Osteocyte (in vitro differentiated cells): ENCODE data around the gene SBF2. TPM values are rescaled to one million over a fixed set of nuclear protein-coding genes. Genes with fewer than 3 reads are reported as not detected.

Experiments used
- DNase-seq: peaks from one replicate; pipeline ENCODE4 v3.0.0; 2021; ENCODE audit warnings: mixed read lengths; ENCODE audit not compliant: unreplicated experiment; ENCODE audit errors: extremely low spot score
- H3K27ac Mint-ChIP-seq: one replicate; pipeline ENCODE4 v1.8.0; 2021; ENCODE audit warnings: mild to moderate bottlenecking, mixed read lengths; ENCODE audit not compliant: unreplicated experiment
- H3K27me3 Mint-ChIP-seq: one replicate; pipeline ENCODE4 v1.8.0; 2021; ENCODE audit warnings: mixed read lengths; ENCODE audit not compliant: unreplicated experiment
- H3K36me3 Mint-ChIP-seq: one replicate; pipeline ENCODE4 v1.8.0; 2021; ENCODE audit warnings: mixed read lengths; ENCODE audit not compliant: unreplicated experiment
- H3K4me1 Mint-ChIP-seq: one replicate; pipeline ENCODE4 v1.8.0; 2021; ENCODE audit warnings: mixed read lengths; ENCODE audit not compliant: unreplicated experiment
- H3K4me3 Mint-ChIP-seq: one replicate; pipeline ENCODE4 v1.8.0; 2021; ENCODE audit warnings: mild to moderate bottlenecking, moderate library complexity, mixed read lengths; ENCODE audit not compliant: unreplicated experiment
- H3K9me3 Mint-ChIP-seq: one replicate; pipeline ENCODE4 v1.8.0; 2021; ENCODE audit warnings: mixed read lengths; ENCODE audit not compliant: unreplicated experiment
- long read RNA-seq: library from polyadenylated mRNA; unstranded; transcript quantifications from one replicate; pipeline ENCODE4 v2.0.0, GENCODE V29; 2021
- total RNA-seq: library from RNA; stranded (reverse); gene quantifications from 2 replicates; pipeline ENCODE4 v1.2.1, GENCODE V29; 2021
- TF ChIP-seq, protein P1 (sequence below): fragments of 200-600 bp; sonication (generic); IDR thresholded peaks from 2 replicates; pipeline ENCODE4 v1.5.0; 2021; ENCODE audit warnings: antibody characterized with exemption, mild to moderate bottlenecking, moderate library complexity

Gene SBF2
- total RNA-seq: 65.2 and 80.0 TPM in 2 replicates
- long read RNA-seq, partial matches to known transcripts: 29 of 60 reads
- long read RNA-seq, other reads (novel, unspliced or antisense): 29 of 60 reads

DNA sequence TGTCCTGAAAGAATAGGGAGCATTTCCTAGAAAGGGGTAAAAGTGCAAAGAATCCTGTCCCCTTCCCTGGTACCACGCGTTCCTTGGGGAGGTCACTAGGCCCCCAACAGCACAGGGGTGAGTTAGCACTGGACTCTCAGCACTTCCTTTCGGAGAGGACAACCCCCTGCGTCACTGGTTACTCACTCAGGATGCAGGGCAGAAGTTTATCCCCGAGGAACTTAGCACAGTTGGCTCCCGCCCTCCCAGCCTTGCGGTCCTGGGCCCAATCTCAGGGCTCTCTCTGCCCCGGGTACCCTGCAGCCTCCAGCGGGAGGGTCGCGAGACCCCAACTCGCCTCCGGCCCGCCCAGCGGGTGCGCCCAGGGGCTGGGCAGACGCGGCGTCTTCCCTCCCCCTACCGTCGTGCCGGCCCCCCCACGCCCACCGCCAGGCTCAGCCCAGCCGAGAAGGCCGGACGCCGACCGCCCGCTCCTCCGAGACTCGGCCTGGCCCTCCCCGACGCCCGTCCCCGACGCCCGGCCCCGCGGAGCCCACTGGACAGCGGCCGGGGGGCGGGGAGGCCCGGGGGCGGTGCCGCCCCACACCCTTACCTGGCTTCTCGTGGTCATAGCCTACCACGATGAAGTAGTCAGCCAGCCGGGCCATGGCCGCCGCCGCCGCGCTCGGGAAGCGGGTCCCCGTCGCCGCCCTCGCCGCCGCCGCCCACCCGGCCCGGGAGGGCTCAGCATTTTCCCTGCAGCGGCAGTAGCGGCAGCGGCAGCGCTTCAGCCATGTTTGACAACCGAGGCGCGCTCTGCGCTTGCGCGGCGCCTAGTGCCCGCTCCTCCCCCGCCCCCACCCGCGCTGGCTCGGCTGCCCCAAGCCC lies at the start of gene SBF2:
SBF2 (minus strand) TSS at position 797 of the 867 bp plus-strand sequence; CDS start at position 647, 150 bp downstream.
- Mint-ChIP-seq H3K4me1 (peaks cover 43% of the 10 kb centered on the region), H3K27me3 (no peaks in the 10 kb centered on the region), H3K27ac (peak within 1 kb of the TSS; percentile 94), H3K4me3 (peak within 1 kb of the TSS; percentile 89), H3K36me3 (peaks cover 7% of the 10 kb centered on the region), H3K9me3 (no peaks in the 10 kb centered on the region)
- peak; percentile 95 for DNase-seq
- TF ChIP-seq, protein P1, sequence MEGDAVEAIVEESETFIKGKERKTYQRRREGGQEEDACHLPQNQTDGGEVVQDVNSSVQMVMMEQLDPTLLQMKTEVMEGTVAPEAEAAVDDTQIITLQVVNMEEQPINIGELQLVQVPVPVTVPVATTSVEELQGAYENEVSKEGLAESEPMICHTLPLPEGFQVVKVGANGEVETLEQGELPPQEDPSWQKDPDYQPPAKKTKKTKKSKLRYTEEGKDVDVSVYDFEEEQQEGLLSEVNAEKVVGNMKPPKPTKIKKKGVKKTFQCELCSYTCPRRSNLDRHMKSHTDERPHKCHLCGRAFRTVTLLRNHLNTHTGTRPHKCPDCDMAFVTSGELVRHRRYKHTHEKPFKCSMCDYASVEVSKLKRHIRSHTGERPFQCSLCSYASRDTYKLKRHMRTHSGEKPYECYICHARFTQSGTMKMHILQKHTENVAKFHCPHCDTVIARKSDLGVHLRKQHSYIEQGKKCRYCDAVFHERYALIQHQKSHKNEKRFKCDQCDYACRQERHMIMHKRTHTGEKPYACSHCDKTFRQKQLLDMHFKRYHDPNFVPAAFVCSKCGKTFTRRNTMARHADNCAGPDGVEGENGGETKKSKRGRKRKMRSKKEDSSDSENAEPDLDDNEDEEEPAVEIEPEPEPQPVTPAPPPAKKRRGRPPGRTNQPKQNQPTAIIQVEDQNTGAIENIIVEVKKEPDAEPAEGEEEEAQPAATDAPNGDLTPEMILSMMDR: no peak

DNA sequence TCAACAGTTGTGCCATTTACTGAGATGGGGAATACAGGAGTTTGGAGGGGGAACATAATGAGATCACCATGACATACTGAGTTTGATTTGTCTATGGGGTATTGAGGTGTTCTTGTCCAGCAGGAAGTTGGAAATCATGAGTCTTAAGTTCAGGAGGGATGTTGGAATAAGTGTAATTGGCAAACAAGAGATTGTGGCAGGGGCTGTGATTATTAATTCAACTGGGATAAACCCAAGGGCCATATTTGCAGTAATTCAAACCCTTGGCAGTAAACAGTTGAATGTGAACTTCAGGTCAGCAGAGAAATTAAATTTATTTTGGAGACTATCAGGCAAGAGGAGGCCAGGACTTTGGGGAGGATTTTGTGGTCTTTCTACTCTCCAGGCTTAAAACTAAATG lies 44.3 kb upstream of the SBF2 start:
- Mint-ChIP-seq H3K9me3 (no peaks in the 10 kb centered on the region), H3K36me3 (no peaks in the 10 kb centered on the region), H3K27me3 (no peaks in the 10 kb centered on the region), H3K27ac (no peak overlapping the region), H3K4me3 (no peak overlapping the region), H3K4me1 (no peaks in the 10 kb centered on the region)
- no peak for DNase-seq
- TF ChIP-seq, protein P1: no peak

DNA sequence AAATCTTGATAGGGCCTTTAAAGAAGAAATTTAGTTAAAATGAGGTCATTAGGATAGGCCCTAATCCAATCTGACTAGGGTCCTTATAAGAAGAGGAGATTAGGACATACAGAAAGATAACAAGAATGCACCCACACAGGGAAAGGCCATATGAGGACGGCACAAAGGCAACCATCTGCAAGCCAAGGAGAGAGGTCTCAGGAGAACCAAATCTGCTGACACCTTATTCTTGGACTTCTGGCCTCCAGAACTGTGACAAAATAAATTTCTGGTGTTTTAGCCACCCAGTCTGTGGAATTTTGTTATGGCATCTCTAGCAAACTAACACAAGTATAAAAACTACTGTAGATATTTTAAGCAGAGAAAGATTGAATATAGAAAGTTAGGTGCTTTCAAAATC lies 39.5 kb upstream of the SBF2 start:
- peaks cover 14% of the 10 kb centered on the region for H3K4me1 Mint-ChIP-seq
- no peak overlapping the region for H3K27ac Mint-ChIP-seq
- no peaks in the 10 kb centered on the region for H3K9me3 Mint-ChIP-seq
- no peaks in the 10 kb centered on the region for H3K36me3 Mint-ChIP-seq
- no peak for DNase-seq
- TF ChIP-seq, protein P1: no peak
- H3K4me3 Mint-ChIP-seq: no peak overlapping the region
- H3K27me3 Mint-ChIP-seq: no peaks in the 10 kb centered on the region

DNA sequence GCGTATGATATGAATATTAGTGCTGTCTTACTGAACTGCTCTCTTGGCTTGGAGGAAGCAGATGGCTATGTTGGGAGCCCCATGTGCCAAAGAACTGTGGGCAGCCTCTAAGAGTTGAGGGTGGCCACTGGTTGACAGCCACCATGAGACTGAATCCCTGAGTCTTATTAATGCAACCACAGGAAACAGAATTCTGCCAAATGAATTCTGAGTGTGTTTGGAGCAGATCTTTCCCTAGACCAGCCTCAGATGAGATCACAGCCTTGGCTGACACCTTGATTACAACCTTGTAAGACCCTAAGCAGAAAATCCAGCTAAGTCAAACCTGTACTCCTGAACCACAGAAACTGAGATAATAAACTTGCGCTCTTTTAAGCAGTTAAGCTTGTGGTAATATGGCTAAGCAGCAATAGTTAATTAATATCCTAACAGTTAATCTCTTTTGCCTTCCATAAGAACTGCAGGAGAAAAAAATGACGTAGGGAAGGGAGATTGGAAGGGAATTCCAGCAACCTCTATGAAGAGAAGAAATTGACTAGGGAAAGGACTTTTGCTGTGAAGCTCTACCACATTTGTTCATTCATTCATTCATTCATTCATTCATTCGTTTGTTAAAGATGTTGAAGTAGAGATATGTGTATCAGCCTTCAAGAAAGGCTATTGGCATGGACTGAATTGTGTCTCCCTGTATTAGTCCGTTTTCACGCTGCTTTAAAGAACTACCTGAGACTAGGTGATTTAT lies 37.7 kb upstream of the SBF2 start:
- H3K4me3 Mint-ChIP-seq: no peak overlapping the region
- H3K4me1 Mint-ChIP-seq: peaks cover 30% of the 10 kb centered on the region
- TF ChIP-seq, protein P1: no peak
- no peaks in the 10 kb centered on the region for H3K9me3 Mint-ChIP-seq
- H3K36me3 Mint-ChIP-seq: no peaks in the 10 kb centered on the region
- H3K27me3 Mint-ChIP-seq: no peaks in the 10 kb centered on the region
- no peak overlapping the region for H3K27ac Mint-ChIP-seq
- no peak for DNase-seq

DNA sequence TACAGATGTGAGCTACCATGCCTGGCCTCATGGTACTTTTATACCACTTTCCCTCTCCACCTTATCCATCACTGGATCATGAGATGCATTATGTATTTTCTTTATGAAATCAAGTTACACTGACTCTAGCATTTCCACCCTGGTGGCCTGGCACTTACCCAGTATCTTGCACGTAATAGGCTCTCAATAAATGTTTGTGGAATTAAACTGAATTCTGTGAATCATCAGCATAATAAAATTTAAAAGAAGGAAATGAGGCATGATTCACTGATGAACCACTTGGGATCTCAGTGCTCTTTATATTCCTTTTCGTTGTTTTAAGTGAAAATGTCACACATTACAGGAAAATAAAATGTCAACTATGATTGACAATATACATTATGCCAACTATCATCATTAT lies 35.9 kb upstream of the SBF2 start:
- TF ChIP-seq, protein P1: no peak
- Mint-ChIP-seq H3K36me3 (no peaks in the 10 kb centered on the region), H3K4me3 (no peak overlapping the region), H3K27ac (no peak overlapping the region), H3K27me3 (no peaks in the 10 kb centered on the region), H3K4me1 (peaks cover 48% of the 10 kb centered on the region), H3K9me3 (no peaks in the 10 kb centered on the region)
- no peak for DNase-seq
